Measurements from ENCODE around the gene IL23A. TPM values are rescaled to one million over a fixed set of nuclear protein-coding genes. Genes with fewer than 3 reads are reported as not detected.

The IL23A gene
- total and polyA plus RNA-seq, 12 donors, result 0.20 to 0.57 (median 0.41) TPM; not detected in 6

GRCh38 chr12:56377310-56377988 lies 38.8 kb downstream of the IL23A start:
- WGBS, 2 donors, result 65 to 69% methylated on average over 4 of the region's 4 CpGs
- ATAC-seq (no peak), DNase-seq (no peak)
- no peak overlapping the region for H3K27ac ChIP-seq
- H3K4me1 ChIP-seq, result peaks cover 0 to 10% (median 0%) of the 10 kb centered on the region in 9 donors
- no peak overlapping the region for H3K4me3 ChIP-seq
- H3K36me3 ChIP-seq, result no peaks in the 10 kb centered on the region
- H3K27me3 ChIP-seq, result no peaks in the 10 kb centered on the region
- intact Hi-C loops (cut with DNase I), result loop anchor here in 1 of 10 donors (10.0 kb wide), 1 partner anchor 67 kb away; the partner anchor contains the start of gene TIMELESS
- TF ChIP-seq, protein P1, sequence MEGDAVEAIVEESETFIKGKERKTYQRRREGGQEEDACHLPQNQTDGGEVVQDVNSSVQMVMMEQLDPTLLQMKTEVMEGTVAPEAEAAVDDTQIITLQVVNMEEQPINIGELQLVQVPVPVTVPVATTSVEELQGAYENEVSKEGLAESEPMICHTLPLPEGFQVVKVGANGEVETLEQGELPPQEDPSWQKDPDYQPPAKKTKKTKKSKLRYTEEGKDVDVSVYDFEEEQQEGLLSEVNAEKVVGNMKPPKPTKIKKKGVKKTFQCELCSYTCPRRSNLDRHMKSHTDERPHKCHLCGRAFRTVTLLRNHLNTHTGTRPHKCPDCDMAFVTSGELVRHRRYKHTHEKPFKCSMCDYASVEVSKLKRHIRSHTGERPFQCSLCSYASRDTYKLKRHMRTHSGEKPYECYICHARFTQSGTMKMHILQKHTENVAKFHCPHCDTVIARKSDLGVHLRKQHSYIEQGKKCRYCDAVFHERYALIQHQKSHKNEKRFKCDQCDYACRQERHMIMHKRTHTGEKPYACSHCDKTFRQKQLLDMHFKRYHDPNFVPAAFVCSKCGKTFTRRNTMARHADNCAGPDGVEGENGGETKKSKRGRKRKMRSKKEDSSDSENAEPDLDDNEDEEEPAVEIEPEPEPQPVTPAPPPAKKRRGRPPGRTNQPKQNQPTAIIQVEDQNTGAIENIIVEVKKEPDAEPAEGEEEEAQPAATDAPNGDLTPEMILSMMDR (IDR thresholded peaks at IDR 0.05), result no peak
- H3K9me3 ChIP-seq, result peaks cover 0 to 6% (median 0%) of the 10 kb centered on the region in 11 donors

DNA sequence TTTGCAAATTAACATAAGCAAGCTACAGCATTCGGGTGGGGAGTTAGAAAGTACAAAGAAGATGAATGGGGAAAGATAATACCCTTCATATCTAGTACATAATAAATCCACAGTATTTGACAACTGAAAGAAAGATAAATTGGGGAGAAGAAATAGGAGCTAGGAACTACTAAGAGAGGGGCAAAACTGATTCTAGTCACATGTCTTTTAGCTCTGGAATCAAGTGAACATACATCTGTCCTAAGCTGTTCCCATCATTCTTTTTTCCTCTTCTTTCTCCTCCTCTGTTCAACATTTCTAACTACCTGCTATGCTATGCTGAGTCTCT lies 39.3 kb downstream of the IL23A start:
- H3K9me3 ChIP-seq, result peaks cover 0 to 6% (median 0%) of the 10 kb centered on the region in 11 donors
- intact Hi-C loops (cut with DNase I), result loop anchor here in 1 of 10 donors (10.0 kb wide), 1 partner anchor 67 kb away; the partner anchor contains the start of gene TIMELESS
- H3K4me3 ChIP-seq, result no peak overlapping the region
- H3K27ac ChIP-seq, result no peak overlapping the region
- TF ChIP-seq, protein P1 (IDR thresholded peaks at IDR 0.05), result no peak
- no peaks in the 10 kb centered on the region for H3K36me3 ChIP-seq
- DNase-seq (no peak), ATAC-seq (no peak)
- peaks cover 0 to 10% (median 0%) of the 10 kb centered on the region in 9 donors for H3K4me1 ChIP-seq
- 59% methylated on average over 1 of the region's 1 CpG for WGBS, 2 donors
- no peaks in the 10 kb centered on the region for H3K27me3 ChIP-seq

GRCh38 chr12:56382611-56383010 lies 43.9 kb downstream of the IL23A start:
- intact Hi-C loops (cut with DNase I), result no loop called here
- no peaks in the 10 kb centered on the region for H3K9me3 ChIP-seq
- WGBS, 2 donors, result 94% methylated on average over 16 of the region's 16 CpGs
- no peak overlapping the region for H3K27ac ChIP-seq
- TF ChIP-seq, protein P1 (IDR thresholded peaks at IDR 0.05), result no peak
- H3K36me3 ChIP-seq, result no peaks in the 10 kb centered on the region
- DNase-seq (no peak), ATAC-seq (no peak)
- H3K27me3 ChIP-seq, result no peaks in the 10 kb centered on the region
- no peaks in the 10 kb centered on the region for H3K4me1 ChIP-seq
- H3K4me3 ChIP-seq, result no peak overlapping the region

DNA sequence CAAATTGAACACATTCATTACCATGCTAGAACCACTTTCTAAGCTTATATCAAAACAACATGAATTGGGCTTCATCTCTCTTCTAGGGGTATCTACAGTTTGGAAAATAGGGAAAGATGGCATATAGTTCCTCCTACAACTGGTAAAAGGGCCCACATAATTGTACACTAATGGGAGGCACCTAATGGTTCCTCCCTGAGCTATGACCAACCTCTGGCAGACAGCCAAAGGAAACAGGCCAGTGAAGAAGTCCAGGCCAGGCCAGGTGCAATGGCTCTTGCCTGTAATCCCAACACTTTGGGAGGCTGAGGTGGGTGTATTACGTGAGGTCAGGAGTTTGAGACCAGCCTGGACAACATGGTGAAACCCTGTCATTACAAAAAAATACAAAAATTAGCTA lies 47.2 kb downstream of the IL23A start:
- ATAC-seq (no peak), DNase-seq (no peak)
- no peak overlapping the region for H3K4me3 ChIP-seq
- TF ChIP-seq, protein P1 (IDR thresholded peaks at IDR 0.05), result no peak
- WGBS, 2 donors, result 88 to 96% methylated on average over 1 of the region's 1 CpG
- intact Hi-C loops (cut with DNase I), result no loop called here
- no peaks in the 10 kb centered on the region for H3K4me1 ChIP-seq
- H3K9me3 ChIP-seq, result no peaks in the 10 kb centered on the region
- H3K36me3 ChIP-seq, result no peaks in the 10 kb centered on the region
- no peaks in the 10 kb centered on the region for H3K27me3 ChIP-seq
- no peak overlapping the region for H3K27ac ChIP-seq

Measured in heart right ventricle (tissue), 16 donors.